Caki2 (cell line): Measurements from ENCODE around the gene SERPINA6. TPM values are rescaled to one million over a fixed set of nuclear protein-coding genes. Genes with fewer than 3 reads are reported as not detected.
"Not testable (repeated sequence)": the region's sequence is repeated elsewhere in the genome, so short reads cannot be mapped to it uniquely, and the experiment has no call there.

Source experiments
- DNase-seq: peaks from one replicate; pipeline ENCODE4 v3.0.0-alpha.2; 2015; ENCODE audit warnings: low read depth
- in situ Hi-C: cut with HindIII; loops from 2 replicates; pipeline ENCODE4 v1.10.0; 2016; ENCODE audit warnings: low sequenced_read_pairs, low pct_unique_long_range_greater_than_20kb, mixed read lengths
- total RNA-seq: library from RNA; depleted of rRNA; stranded (reverse); fragments of >200 nt; shearing (Covaris generic); gene quantifications from 2 replicates; pipeline ENCODE4 v1.2.3, GENCODE V29; 2014; ENCODE audit warnings: low replicate concordance

The SERPINA6 gene
- total RNA-seq, 1 experiment from 2014 or later = 3.8 TPM

DNA sequence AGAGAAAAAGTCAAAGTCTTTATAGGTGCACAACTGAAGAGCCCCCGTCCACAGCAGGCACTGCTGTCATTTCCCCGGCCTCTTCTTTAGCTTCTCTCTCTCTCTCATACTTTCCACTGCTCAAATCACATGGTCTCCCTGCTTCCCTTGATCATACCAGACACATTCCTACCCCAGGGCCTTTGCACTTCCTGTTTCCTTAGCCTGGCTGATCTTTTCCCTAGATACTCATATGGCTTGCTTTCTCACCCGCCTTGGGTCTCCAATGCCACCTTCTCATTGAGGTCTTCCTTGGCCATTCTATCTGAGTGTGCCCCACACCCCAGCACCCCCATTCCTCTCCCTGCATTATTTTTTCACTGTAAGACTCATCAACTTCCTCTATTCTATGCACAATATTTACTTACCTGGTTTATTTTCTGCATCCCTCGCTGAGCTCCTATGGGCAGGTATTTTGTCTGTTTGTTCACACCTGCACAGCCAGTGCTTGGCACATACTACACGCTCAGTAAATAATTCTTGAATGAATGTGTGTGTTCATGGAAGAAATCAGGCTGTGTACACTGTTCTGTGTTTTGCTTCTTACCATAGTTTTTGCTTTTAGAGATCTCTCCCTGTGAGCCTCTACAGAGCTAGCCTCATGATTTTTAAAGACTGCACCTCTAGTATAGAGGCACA is 33.4 kb upstream of the SERPINA6 start:
- DNase-seq = no peak
- in situ Hi-C loops = no loop called here

- in situ Hi-C loops = no loop called here
- peak; percentile 66 for DNase-seq
Observed at GRCh38 chr14:94355191-94355794, 32.2 kb upstream of the SERPINA6 start.

DNA sequence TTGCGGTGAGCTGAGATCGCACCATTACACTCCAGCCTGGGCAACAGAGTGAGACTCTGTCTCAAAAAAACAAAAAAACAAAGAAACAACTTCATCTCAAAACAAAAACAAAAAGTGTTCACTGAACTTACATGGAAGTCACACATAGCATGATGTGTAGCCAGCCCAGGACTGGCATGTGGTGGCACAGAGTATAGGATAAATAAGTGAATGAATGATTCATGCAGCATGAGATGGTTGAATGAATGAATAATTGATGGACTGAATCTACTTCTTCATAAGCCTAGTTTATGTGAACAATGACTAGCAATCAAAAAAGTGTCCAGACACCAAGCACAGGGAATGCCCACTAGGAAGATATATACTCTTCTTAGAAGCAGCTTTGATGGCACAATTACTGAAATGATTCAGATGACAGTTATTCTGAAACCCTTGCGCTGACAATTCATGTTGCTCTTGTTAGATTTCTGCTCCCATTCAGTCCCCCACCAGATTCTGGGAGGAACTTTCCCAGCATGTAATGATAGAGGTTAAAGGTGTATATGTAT is 31.6 kb upstream of the SERPINA6 start:
- in situ Hi-C loops = no loop called here
- no peak for DNase-seq

DNA sequence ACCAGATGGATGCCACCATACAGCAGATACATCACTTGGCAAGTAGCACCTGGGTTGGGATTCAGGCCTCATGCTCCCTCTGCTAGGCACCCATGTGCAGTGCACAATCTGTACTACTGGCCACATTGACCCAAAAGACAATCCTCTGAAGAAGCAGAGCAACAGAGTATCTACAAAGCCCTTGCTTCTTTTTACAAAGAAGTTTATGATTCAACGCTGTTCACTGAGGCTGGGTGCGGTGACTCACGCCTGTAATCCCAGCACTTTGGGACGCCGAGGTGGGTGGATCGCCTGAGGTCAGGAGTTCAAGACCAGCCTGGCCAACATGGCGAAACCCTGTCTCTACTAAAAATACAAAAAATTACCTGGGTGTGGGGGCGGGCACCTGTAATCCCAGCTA is 31.1 kb upstream of the SERPINA6 start:
- DNase-seq, in situ Hi-C loops: not testable (repeated sequence)

- no peak for DNase-seq
- in situ Hi-C loops = no loop called here
Observed at GRCh38 chr14:94349276-94349675, 26.1 kb upstream of the SERPINA6 start.

GRCh38 chr14:94348836-94349235 is 25.7 kb upstream of the SERPINA6 start:
- DNase-seq = no peak
- in situ Hi-C loops = no loop called here

GRCh38 chr14:94346841-94347240 is 23.7 kb upstream of the SERPINA6 start:
- DNase-seq = peak; percentile 23
- in situ Hi-C loops = no loop called here

DNA sequence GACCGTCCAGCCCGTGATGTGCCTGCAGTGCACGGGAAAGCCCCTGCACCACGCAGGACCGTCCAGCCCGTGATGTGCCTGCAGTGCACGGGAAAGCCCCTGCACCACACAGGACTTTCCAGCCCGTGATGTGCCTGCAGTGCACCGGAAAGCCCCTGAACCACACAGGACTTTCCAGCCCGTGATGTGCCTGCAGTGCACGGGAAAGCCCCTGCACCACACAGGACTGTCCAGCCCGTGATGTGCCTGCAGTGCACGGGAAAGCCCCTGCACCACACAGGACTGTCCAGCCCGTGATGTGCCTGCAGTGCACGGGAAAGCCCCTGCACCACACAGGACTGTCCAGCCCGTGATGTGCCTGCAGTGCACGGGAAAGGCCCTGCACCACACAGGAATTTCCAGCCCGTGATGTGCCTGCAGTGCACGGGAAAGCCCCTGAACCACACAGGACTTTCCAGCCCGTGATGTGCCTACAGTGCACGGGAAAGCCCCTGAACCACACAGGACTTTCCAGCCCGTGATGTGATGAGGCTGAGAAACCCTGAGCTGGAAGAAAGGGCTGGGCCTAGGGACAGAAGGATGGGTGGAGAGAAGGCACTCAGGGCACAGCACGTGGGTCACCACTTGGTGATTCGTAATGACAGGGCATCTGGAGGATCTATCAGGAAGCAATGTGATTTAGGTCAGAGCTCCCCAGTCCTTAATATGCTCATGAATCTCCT is 23.1 kb upstream of the SERPINA6 start:
- in situ Hi-C loops = not testable (repeated sequence)
- peak; percentile 68 for DNase-seq

GRCh38 chr14:94345344-94346064 is 22.4 kb upstream of the SERPINA6 start:
- peak; percentile 67 for DNase-seq
- in situ Hi-C loops = no loop called here

GRCh38 chr14:94344389-94344788 is 21.3 kb upstream of the SERPINA6 start:
- DNase-seq = no peak
- in situ Hi-C loops = no loop called here

- DNase-seq = no peak
- in situ Hi-C loops = no loop called here
Observed at GRCh38 chr14:94343238-94344005, 20.3 kb upstream of the SERPINA6 start.

DNA sequence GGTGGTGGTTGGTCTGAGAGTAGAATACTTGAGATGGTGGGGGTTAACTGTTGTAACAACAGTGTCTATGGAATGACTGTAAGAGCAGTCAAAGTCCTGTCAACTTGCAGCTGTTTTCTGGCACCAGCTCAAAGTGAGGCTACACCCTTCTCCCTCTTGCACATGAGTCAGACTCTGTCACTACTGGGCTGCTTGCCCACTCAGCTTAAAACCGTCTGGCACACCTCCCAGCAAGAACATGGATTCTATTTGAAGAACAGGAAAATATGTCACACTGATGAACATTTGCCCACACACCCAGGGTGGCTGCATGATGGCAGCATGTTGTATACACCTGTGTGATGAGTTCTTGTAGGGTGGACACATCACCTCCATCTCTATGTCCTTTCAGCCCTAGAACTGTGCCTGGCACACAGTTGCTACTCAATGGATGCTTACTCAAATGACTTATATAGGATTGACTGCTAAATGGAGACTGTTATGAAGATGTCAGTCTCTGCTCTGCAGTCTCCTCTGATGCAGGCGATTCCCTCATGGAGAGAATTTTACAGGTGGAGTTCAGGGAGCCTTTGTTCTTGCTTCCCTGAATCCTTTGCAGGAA is 19.3 kb upstream of the SERPINA6 start:
- in situ Hi-C loops = no loop called here
- peak; percentile 85 for DNase-seq

DNA sequence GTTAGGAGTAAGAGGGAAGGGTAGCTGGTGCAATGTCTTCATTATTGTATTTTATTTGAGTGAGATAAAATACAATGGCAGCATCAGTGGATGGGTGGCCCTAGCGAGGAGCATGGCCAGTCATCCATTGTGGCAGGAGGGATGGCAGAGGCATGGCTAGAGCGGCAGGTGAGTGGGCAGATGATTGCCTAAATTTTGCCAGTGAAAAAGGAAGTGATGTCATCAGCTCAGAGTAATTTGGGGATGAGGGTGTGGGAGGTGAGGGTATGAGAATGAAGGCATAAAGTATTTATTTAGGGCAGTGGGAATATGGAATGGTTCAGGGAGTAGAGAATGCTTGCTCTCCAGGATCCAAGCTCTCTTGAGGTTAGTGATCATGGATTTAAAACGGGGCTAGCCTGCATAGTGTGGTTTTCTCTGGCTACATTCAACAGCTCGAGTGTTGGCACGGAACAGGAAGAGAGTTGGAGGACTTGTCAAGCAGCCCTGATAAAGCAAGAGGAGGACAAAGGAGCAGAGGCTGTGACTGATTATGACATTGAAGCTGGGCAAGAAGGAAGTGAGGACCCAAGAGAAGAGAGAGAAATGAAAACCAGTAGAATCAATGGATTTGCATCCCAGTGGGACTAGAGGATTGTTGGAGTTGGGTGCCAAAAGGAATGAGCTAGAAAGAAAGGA is 18.7 kb upstream of the SERPINA6 start:
- no peak for DNase-seq
- in situ Hi-C loops = no loop called here

GRCh38 chr14:94340533-94340932 is 17.4 kb upstream of the SERPINA6 start:
- no peak for DNase-seq
- in situ Hi-C loops = no loop called here

DNA sequence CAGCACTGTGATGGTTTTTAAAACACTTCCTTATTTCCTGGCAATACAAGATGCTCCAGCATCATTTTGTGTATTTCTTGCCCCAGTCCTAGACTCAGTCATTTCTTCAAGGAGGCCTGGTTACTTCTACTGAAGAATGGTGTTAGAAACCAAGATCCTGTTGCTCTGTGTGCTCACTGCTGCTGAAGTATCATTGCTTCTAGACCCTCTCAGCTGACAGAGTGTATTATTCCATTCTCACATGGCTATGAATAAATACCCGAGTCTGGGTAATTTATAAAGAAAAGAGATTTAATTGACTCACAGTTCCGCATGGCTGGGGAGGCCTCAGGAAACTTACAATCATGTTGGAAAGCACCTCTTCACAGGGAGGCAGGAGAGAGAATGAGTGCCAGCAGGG is 14.9 kb upstream of the SERPINA6 start:
- no peak for DNase-seq
- in situ Hi-C loops = no loop called here

DNA sequence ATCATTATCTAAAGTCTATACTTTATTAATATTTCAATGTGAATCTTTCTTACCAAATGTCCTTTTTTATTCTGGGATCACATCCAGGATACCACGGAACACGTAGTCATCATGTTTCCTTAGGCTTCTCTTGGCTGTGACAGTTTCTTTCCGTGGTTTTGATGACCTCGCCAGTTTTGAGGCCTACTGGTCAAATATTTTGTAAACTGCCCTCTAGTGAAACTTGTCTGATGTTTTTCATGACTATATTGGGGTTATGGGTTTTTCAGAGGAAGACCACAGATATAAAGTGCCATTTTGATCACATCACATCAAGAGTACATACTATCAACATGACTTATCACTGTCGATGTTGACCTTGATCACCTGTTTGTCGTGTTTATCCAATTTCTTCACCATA is 14.1 kb upstream of the SERPINA6 start:
- DNase-seq = no peak
- in situ Hi-C loops = no loop called here

- in situ Hi-C loops = no loop called here
- DNase-seq = no peak
Observed at GRCh38 chr14:94334872-94335271, 11.7 kb upstream of the SERPINA6 start.
